H1 (cell line): ENCODE results near the gene PDF.

ENCODE experiments used
- CBX5 ChIP-seq: fragments of 300-800, 300-1000 bp; sonication (generic); IDR thresholded peaks from 2 replicates; pipeline ENCODE4 v1.7.1; 2016; ENCODE audit warnings: antibody characterized with exemption, low read length, low read depth
- CEBPB ChIP-seq: IDR thresholded peaks from 2 replicates; pipeline ENCODE4 v1.6.1; 2012; ENCODE audit warnings: low read depth, low read length
- CHD1 ChIP-seq: IDR thresholded peaks from 2 replicates; pipeline ENCODE4 v1.6.1; 2012; ENCODE audit warnings: low read depth, low read length, improper control_type of control experiment
- EZH2 ChIP-seq: fragments of 200-600 bp; sonication (generic); IDR thresholded peaks from 2 replicates; pipeline ENCODE4 v1.7.1; 2012; ENCODE audit warnings: low read depth, mild to moderate bottlenecking, moderate library complexity, low read length, inconsistent platforms; ENCODE audit not compliant: severe bottlenecking
- POLR2A ChIP-seq, 2 experiments: IDR thresholded peaks; 1 replicate in 1 of 2; 2 replicates in 1 of 2; pipeline ENCODE4 v1.6.1; 2011; ENCODE audit warnings: low read depth in 2 of 2, low read length in 2 of 2, mild to moderate bottlenecking in 2 of 2; ENCODE audit errors: control extremely low read depth in 1 of 2
- POLR2AphosphoS5 ChIP-seq: IDR thresholded peaks from 2 replicates; pipeline ENCODE4 v1.6.1; 2011; ENCODE audit warnings: low read depth, low read length
- RFX5 ChIP-seq: IDR thresholded peaks from 2 replicates; pipeline ENCODE4 v1.6.1; 2011; ENCODE audit warnings: low read depth, low read length, improper control_type of control experiment, borderline replicate concordance
- SIN3A ChIP-seq, 2 experiments: IDR thresholded peaks in 1 of 2; conservative IDR thresholded peaks in 1 of 2; 2 replicates each; pipeline ENCODE4 v1.6.1; 2011 to 2012; ENCODE audit warnings: low read length in 2 of 2, improper control_type of control experiment in 1 of 2, low read depth in 1 of 2, mild to moderate bottlenecking in 1 of 2
- SP1 ChIP-seq: IDR thresholded peaks from 2 replicates; pipeline ENCODE4 v1.6.1; 2011; ENCODE audit warnings: low read depth, low read length
- SRF ChIP-seq: IDR thresholded peaks from 2 replicates; pipeline ENCODE4 v1.6.1; 2011; ENCODE audit warnings: mild to moderate bottlenecking, low read depth, low read length, moderate library complexity
- TAF7 ChIP-seq: optimal IDR thresholded peaks from 2 replicates; pipeline ENCODE3; 2011; ENCODE audit warnings: low read depth, mild to moderate bottlenecking, inconsistent platforms, low read length, moderate library complexity, borderline replicate concordance
- TCF12 ChIP-seq: IDR thresholded peaks from 2 replicates; pipeline ENCODE4 v1.6.1; 2011; ENCODE audit warnings: low read depth, mild to moderate bottlenecking, low read length
- TF ChIP-seq, protein P1 (sequence below), 3 experiments: IDR thresholded peaks; 1 replicate in 2 of 3; 2 replicates in 1 of 3; pipeline versions ENCODE4 v1.5.1 to v1.6.1; 2011; ENCODE audit warnings: low read length in 3 of 3, mild to moderate bottlenecking in 3 of 3, inconsistent platforms in 2 of 3, low read depth in 1 of 3, moderate library complexity in 1 of 3; ENCODE audit not compliant: insufficient read depth in 1 of 3; ENCODE audit errors: control extremely low read depth in 1 of 3
- TF ChIP-seq, protein P2 (sequence below): IDR thresholded peaks from 2 replicates; pipeline ENCODE4 v1.6.1; 2011; ENCODE audit warnings: low read length, improper control_type of control experiment

DNA sequence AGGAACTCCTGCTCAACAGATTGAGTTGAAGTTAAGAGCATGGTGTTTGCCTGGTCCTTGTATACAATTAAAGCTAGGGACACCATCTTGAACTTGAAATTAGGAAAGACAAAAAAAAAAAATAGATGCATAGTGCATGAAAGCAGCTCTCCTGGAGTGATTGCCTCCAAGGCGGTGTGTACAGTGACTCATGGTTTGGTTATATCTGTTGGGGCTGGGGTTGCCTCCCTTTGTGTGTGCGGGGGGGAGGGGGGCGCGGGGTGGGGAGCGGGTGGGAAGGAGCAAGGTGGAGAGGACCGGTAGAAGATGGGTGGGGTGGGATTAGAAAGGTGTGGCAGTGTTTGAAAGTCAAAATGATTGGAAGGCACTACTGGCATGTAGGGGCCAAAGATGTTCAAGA, 17.8 kb upstream of the PDF start:
- TF ChIP-seq CBX5 (no peak), TAF7 (no peak), CHD1 (no peak), RFX5 (no peak), SRF (no peak), TCF12 (no peak), POLR2A (IDR thresholded peaks at IDR 0.05; ENCODE audit: control extremely low read depth in 1 of 2, low read depth in 2 of 2, low read length in 2 of 2) (no peak), SIN3A (conservative IDR thresholded peaks at IDR 0.05 in 1 of 2, IDR thresholded peaks at IDR 0.05 in 1 of 2; ENCODE audit: low read depth in 1 of 2, low read length in 2 of 2) (no peak), POLR2AphosphoS5 (no peak), CEBPB (no peak), SP1 (no peak), EZH2 (no peak)
- TF ChIP-seq, protein P1, sequence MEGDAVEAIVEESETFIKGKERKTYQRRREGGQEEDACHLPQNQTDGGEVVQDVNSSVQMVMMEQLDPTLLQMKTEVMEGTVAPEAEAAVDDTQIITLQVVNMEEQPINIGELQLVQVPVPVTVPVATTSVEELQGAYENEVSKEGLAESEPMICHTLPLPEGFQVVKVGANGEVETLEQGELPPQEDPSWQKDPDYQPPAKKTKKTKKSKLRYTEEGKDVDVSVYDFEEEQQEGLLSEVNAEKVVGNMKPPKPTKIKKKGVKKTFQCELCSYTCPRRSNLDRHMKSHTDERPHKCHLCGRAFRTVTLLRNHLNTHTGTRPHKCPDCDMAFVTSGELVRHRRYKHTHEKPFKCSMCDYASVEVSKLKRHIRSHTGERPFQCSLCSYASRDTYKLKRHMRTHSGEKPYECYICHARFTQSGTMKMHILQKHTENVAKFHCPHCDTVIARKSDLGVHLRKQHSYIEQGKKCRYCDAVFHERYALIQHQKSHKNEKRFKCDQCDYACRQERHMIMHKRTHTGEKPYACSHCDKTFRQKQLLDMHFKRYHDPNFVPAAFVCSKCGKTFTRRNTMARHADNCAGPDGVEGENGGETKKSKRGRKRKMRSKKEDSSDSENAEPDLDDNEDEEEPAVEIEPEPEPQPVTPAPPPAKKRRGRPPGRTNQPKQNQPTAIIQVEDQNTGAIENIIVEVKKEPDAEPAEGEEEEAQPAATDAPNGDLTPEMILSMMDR (IDR thresholded peaks at IDR 0.05; ENCODE audit: control extremely low read depth in 1 of 3, insufficient read depth in 1 of 3, low read depth in 1 of 3, low read length in 3 of 3), result no peak
- TF ChIP-seq, protein P2, sequence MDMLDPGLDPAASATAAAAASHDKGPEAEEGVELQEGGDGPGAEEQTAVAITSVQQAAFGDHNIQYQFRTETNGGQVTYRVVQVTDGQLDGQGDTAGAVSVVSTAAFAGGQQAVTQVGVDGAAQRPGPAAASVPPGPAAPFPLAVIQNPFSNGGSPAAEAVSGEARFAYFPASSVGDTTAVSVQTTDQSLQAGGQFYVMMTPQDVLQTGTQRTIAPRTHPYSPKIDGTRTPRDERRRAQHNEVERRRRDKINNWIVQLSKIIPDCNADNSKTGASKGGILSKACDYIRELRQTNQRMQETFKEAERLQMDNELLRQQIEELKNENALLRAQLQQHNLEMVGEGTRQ, result no peak
